T-helper 1 cell (primary cell): Measurements from ENCODE around the gene CHMP5.

Source experiments
- DNase-seq, 5 donors: peaks; one replicate each; pipeline ENCODE4 v3.0.0-alpha.2; 2012 to 2020

The CHMP5 gene

GRCh38 chr9:33244137-33244784 lies 20.6 kb upstream of the CHMP5 start:
- no peak for DNase-seq

- DNase-seq = no peak
Measured at GRCh38 chr9:33245341-33245740, 19.5 kb upstream of the CHMP5 start.

GRCh38 chr9:33246269-33246860 lies 18.5 kb upstream of the CHMP5 start:
- DNase-seq = no peak

- no peak for DNase-seq
Measured at GRCh38 chr9:33248606-33249005, 16.2 kb upstream of the CHMP5 start.

GRCh38 chr9:33249087-33249658 lies 15.7 kb upstream of the CHMP5 start:
- no peak for DNase-seq

- no peak for DNase-seq
Measured at GRCh38 chr9:33249983-33250382, 14.9 kb upstream of the CHMP5 start.

- DNase-seq = no peak
Measured at GRCh38 chr9:33250458-33250995, 14.3 kb upstream of the CHMP5 start.

- DNase-seq = no peak
Measured at GRCh38 chr9:33254211-33254610, 10.6 kb upstream of the CHMP5 start.

GRCh38 chr9:33255014-33255413 lies 9.8 kb upstream of the CHMP5 start:
- DNase-seq = no peak

- no peak for DNase-seq
Measured at GRCh38 chr9:33255471-33255870, 9.4 kb upstream of the CHMP5 start.

GRCh38 chr9:33256236-33256635 lies 8.6 kb upstream of the CHMP5 start:
- DNase-seq = no peak

GRCh38 chr9:33257276-33257675 lies 7.6 kb upstream of the CHMP5 start:
- DNase-seq = no peak

GRCh38 chr9:33260372-33260771 lies 4.5 kb upstream of the CHMP5 start:
- no peak for DNase-seq

GRCh38 chr9:33263131-33264002 lies 1.5 kb upstream of the CHMP5 start:
- peak in 1 of 5 donors; percentile 26 for DNase-seq

- peak; percentile 25 to 34 (median 26) for DNase-seq
Measured at GRCh38 chr9:33264003-33264472, 811 bp upstream of the CHMP5 start.

GRCh38 chr9:33265211-33265865 lies 489 bp downstream of the CHMP5 start:
- DNase-seq = no peak

- peak in 1 of 5 donors; percentile 34 for DNase-seq
Measured at GRCh38 chr9:33267151-33267767, 2.4 kb downstream of the CHMP5 start.

GRCh38 chr9:33270146-33270545 lies 5.3 kb downstream of the CHMP5 start:
- no peak for DNase-seq

GRCh38 chr9:33272061-33272460 lies 7.2 kb downstream of the CHMP5 start:
- DNase-seq = no peak

- DNase-seq = no peak
Measured at GRCh38 chr9:33273266-33273971, 8.6 kb downstream of the CHMP5 start.

- no peak for DNase-seq
Measured at GRCh38 chr9:33273972-33274328, 9.1 kb downstream of the CHMP5 start.
